ENCODE results near the gene OR14A2.
"Not testable (repeated sequence)": the region's sequence is repeated elsewhere in the genome, so short reads cannot be mapped to it uniquely, and the experiment has no call there.

OR14A2 gene

DNA sequence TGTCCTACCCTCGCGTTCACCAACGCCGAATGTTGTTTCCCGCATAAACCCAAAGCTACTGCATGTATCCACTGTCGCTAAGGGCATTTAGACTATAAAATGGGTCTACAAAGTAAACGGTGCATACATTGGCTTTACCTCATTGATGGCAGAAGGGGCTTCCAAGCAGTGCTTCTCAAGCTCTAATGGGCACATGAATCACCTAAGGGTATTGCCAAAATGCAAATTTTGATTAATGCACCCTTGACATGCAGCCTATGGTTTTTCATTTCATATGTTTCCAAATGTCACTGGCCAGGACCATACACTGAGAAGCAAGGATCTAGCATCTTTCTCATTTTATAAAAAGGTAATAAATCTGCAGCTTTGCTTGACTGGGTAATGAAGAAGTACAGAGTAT lies 34.2 kb downstream of the OR14A2 start:
- in situ Hi-C loops (cut with HindIII; ENCODE audit: low sequenced_read_pairs) = no loop called here
- H3K4me3 ChIP-seq (ENCODE audit: low read depth, low read length) = no peak overlapping the region
- TF ChIP-seq, protein P1, sequence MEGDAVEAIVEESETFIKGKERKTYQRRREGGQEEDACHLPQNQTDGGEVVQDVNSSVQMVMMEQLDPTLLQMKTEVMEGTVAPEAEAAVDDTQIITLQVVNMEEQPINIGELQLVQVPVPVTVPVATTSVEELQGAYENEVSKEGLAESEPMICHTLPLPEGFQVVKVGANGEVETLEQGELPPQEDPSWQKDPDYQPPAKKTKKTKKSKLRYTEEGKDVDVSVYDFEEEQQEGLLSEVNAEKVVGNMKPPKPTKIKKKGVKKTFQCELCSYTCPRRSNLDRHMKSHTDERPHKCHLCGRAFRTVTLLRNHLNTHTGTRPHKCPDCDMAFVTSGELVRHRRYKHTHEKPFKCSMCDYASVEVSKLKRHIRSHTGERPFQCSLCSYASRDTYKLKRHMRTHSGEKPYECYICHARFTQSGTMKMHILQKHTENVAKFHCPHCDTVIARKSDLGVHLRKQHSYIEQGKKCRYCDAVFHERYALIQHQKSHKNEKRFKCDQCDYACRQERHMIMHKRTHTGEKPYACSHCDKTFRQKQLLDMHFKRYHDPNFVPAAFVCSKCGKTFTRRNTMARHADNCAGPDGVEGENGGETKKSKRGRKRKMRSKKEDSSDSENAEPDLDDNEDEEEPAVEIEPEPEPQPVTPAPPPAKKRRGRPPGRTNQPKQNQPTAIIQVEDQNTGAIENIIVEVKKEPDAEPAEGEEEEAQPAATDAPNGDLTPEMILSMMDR (IDR thresholded peaks at IDR 0.05; ENCODE audit: low read depth, low read length) = no peak
- no peak for DNase-seq (ENCODE audit: low read depth, low spot score)

DNA sequence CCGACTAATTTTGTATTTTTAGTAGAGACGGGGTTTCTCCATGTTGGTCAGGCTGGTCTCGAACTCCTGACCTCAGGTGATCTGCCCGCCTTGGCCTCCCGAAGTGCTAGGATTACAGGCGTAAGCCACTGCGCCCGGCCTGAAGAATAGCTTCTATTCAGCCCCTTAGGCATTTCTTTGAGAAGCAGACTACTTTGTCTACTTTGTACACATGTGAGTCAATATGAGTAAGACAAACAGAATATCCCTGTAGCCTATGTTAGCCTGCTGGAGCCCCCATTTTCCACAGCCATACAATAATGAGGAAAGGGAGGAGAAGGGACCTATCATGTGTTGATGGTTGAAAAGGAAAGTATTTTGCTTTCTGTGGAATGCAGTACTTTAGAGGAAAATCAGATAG lies 37.3 kb downstream of the OR14A2 start:
- in situ Hi-C loops (cut with HindIII; ENCODE audit: low sequenced_read_pairs); DNase-seq (ENCODE audit: low read depth, low spot score); H3K4me3 ChIP-seq (ENCODE audit: low read depth, low read length): not testable (repeated sequence)

DNA sequence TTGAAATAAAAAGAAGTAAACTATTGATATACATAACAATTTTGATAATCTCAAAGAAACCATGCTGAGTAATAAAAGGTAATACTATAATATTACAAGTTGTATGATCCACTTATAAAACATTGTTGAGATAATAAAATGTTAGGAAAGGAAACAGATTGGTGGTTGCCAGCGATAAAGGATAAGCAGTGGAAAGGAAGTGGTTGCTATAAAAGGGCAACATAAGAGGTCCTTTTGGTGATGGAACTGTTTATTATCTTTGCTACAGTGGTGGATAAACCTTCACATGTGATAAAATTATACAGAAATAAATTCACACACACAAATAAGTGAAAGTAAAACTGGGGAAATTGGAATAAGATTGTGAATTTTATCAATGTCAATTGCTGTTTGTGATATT lies 46.6 kb downstream of the OR14A2 start:
- no peak overlapping the region for H3K4me3 ChIP-seq (ENCODE audit: low read depth, low read length)
- TF ChIP-seq, protein P1 (IDR thresholded peaks at IDR 0.05; ENCODE audit: low read depth, low read length) = no peak
- in situ Hi-C loops (cut with HindIII; ENCODE audit: low sequenced_read_pairs) = no loop called here
- DNase-seq (ENCODE audit: low read depth, low spot score) = no peak

DNA sequence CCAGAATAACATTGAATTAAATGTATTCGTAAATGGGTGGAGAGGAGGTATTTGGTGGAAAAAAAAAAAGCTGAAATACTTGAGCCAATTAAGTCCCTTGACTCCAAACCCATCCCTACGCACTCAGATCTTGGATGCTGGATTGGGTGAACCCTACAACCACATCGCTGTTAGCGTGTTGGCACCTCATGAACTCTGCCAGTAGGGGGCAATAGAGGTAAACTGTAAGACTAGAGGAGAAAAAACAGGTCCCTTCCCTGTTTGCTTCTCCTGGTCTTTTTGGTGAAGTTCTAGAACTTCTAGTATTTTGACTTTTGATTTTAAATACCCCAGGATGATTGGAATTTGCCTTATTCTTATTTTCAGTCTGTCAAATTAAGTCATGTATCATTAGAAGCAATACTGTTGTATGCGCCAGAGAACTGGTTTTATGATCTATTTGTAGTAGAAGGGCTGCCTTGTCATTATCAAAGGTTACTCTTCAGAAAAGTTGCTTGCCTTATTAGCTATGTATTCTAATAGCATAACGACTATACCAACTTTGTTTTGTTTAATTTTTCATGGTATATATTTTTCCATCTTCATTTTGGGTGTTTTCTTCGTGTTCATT lies 66.5 kb downstream of the OR14A2 start:
- TF ChIP-seq, protein P1 (IDR thresholded peaks at IDR 0.05; ENCODE audit: low read depth, low read length) = peak; percentile 67
- H3K4me3 ChIP-seq (ENCODE audit: low read depth, low read length) = no peak overlapping the region
- peak; percentile 57 for DNase-seq (ENCODE audit: low read depth, low spot score)
- in situ Hi-C loops (cut with HindIII; ENCODE audit: low sequenced_read_pairs) = no loop called here

GRCh38 chr1:247680171-247680570 lies 67.8 kb downstream of the OR14A2 start:
- H3K4me3 ChIP-seq (ENCODE audit: low read depth, low read length) = no peak overlapping the region
- TF ChIP-seq, protein P1 (IDR thresholded peaks at IDR 0.05; ENCODE audit: low read depth, low read length) = no peak
- no peak for DNase-seq (ENCODE audit: low read depth, low spot score)
- in situ Hi-C loops (cut with HindIII; ENCODE audit: low sequenced_read_pairs) = no loop called here

DNA sequence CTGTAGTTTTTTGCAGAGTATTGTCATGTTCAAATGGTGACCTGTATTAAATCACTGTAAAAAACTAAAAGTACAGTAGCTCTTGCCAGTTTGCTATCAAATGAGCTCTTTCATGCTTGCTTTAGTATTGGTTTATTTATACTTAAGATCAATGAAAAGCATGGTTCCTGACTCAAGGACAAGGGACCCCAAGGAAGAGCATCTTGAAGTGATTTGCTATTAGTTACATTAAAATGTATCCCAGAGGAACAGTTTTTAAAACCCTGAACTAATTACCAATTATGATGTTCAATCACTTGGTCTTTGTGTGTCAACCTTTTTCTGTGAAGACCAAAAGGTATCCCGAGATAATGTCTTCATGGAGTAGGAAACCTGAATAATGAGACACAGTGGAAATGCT lies 68.3 kb downstream of the OR14A2 start, which contains the start of gene OR13G1:
Gene OR13G1 (minus strand): TSS at position 101 of the 400 bp plus-strand sequence. CDS start 6,698 bp downstream, outside the sequence.
- in situ Hi-C loops (cut with HindIII; ENCODE audit: low sequenced_read_pairs) = no loop called here
- TF ChIP-seq, protein P1 (IDR thresholded peaks at IDR 0.05; ENCODE audit: low read depth, low read length) = no peak
- no peak for DNase-seq (ENCODE audit: low read depth, low spot score)
- no peak within 1 kb of the TSS for H3K4me3 ChIP-seq (ENCODE audit: low read depth, low read length)

Data from astrocyte of the spinal cord (primary cell).